ENCODE data around the gene KCNQ5.

KCNQ5 gene

DNA sequence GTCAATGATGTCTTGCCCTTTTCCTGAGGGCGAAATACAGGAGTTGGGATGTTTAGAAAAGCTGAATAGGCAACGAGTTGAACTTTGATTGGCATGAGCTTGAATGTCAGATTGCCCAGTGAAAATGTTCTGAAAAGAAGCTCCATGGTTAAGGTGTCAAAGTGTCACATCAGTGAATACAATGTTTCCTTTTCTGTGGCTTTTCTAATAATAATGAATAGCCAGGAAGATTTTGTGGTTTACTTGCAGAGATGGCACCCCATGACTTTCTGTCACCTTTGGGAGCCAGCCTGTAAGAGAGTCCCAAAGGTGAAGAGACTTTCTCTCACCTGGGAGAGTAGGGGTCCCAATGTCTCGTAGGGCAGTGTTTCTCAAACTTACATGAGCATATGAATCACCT lies 119.2 kb downstream of the KCNQ5 start:
- no peak for DNase-seq (ENCODE audit: low spot score)

- DNase-seq (ENCODE audit: low spot score), result no peak
Measured at GRCh38 chr6:72742001-72742673, 120.3 kb downstream of the KCNQ5 start.

GRCh38 chr6:72746276-72746675 lies 124.4 kb downstream of the KCNQ5 start:
- DNase-seq (ENCODE audit: low spot score), result no peak

- no peak for DNase-seq (ENCODE audit: low spot score)
Measured at GRCh38 chr6:72748759-72749158, 126.9 kb downstream of the KCNQ5 start.

- no peak for DNase-seq (ENCODE audit: low spot score)
Measured at GRCh38 chr6:72755752-72756151, 133.9 kb downstream of the KCNQ5 start.

DNA sequence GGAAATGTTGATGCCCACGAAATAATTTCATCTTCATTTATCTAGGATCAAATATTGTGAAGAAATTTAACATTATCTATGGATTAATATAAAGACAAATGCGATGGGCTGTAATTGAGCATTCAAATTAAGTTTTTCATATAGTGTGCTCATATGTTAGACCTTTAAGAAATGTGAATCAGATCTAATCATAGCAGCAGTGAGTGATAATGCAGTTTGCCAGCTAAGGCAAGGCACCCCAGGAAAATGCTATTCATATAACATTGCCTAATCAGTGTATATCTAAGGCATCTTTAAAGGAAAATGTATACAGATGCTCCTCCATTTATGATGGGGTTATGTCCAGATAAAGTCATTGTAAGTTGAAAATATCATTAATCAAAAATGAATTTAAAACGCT lies 135.2 kb downstream of the KCNQ5 start:
- DNase-seq (ENCODE audit: low spot score), result no peak

- no peak for DNase-seq (ENCODE audit: low spot score)
Measured at GRCh38 chr6:72757926-72758325, 136.1 kb downstream of the KCNQ5 start.

GRCh38 chr6:72758901-72759300 lies 137.0 kb downstream of the KCNQ5 start:
- DNase-seq (ENCODE audit: low spot score), result no peak

DNA sequence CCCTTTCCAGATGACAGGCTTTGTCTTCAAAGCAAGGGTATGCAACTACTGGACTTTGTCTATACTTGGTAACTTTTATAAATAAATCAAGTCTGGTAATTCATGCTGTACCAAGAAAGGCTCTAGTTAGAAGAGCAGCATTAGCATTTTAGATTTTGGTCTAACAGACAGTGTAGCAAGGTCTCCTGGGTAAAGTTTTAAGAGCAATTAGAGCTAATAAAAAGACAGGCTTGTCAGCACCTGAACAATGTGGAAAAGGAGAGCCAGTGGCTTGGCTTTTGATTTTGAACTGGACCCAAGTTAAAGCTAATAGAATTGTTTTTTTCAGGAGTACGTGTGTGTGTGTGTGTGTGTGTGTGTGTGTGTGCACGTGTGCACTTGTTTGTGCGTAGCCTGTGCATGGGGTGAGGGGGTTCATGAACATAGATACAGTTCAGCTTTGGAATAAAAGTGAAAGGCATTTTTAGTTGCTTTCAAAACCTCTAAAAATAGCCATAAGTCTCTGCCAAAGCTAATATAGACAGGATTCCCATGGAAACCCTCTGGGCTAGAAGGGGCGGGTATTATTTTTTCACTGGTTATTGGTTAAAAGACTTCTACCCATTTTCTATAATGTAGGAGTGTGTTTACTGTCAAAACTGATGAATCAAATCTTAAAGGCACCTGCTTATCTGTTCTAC lies 138.4 kb downstream of the KCNQ5 start:
- DNase-seq (ENCODE audit: low spot score), result peak; percentile 49

DNA sequence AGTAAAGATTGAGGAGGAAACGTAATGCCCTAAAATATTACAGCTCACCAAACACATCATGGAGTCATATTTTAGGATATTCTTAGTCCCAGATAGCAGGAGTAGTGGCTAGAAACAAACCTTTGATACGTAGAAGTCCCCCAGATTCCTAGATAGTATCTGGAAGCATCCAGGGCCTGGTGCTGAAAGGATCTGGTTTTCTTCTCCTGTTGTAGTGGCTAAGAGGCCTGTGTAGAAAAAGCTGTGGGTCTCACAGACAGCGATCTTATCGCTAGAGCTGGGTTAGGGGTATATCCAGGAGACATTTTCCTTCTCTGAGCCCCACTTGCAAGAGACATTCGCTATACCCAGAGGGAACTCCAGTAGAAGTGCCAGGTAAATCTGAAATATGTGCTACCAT lies 139.9 kb downstream of the KCNQ5 start:
- no peak for DNase-seq (ENCODE audit: low spot score)

DNA sequence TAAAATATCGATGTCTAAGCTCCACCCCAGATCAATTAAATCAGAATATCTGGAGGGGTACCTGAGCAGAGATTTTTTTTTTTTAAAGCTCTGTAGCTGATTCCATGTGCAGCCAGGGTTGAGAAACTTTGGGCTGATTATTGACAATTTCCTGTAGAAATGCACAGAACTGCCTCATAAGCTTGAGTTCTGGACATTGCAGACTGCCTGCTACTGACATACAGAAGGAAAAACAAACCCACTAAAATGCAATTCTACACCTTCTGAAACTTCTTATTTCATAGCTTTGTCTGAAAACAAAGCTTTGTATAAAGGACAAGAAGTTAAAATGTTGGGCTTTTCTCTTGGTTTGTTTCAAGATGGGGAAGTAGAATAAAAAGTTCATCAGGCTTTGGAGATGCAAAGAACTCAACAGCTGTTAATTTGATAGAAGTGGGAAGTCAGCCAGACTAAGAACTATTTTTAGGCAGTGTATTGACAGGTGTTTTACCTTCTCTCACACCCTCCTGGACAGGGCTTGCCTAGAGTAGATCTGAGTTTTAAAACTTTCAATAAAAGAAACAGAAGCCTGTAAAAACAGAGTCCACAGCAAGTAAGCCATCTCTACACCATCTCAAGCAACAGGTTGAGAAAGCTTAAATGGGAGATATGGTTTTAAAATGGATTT lies 147.7 kb downstream of the KCNQ5 start:
- no peak for DNase-seq (ENCODE audit: low spot score)

GRCh38 chr6:72770959-72771358 lies 149.1 kb downstream of the KCNQ5 start:
- DNase-seq (ENCODE audit: low spot score), result no peak

GRCh38 chr6:72776456-72776855 lies 154.6 kb downstream of the KCNQ5 start:
- no peak for DNase-seq (ENCODE audit: low spot score)

- no peak for DNase-seq (ENCODE audit: low spot score)
Measured at GRCh38 chr6:72781624-72782023, 159.8 kb downstream of the KCNQ5 start.

GRCh38 chr6:72783035-72783434 lies 161.2 kb downstream of the KCNQ5 start:
- DNase-seq (ENCODE audit: low spot score), result no peak

- no peak for DNase-seq (ENCODE audit: low spot score)
Measured at GRCh38 chr6:72783666-72784065, 161.8 kb downstream of the KCNQ5 start.

DNA sequence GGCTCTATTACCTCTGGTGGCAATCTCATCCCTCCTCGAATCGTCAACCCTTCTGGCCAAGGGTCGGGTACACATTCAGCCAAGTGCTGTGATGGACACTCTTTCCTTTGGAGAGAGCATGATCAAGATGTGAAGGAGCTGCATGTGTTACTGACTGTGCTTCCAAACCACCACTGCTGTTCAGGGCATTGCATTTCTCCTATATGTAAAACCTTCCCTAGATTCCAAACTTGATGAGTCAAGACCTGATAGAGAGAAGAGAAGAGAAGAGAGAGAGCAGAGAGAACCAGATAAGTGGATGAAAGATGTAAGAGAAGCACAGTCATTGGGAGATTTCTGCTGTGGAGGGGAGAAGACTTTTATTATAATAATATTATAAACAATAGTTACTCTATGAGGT lies 162.2 kb downstream of the KCNQ5 start:
- DNase-seq (ENCODE audit: low spot score), result no peak

DNA sequence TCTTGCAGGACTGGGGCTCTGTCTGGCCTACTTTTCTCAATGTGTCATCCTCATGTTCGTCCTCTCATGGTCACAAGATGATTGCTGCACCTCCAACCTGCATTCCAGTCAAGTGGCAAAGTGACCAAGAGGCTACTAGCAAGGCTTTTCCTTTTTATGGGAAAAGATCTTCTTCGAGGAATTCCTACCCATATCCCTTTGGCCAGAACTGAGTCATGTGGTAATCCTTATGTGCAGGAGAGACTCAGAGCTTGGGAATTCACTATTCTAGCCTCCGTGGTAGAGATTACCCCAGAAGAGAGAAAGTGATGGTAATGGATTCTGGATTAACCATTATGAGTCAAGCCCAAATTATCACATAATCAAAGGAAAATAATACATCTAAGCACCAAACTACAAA lies 162.7 kb downstream of the KCNQ5 start:
- DNase-seq (ENCODE audit: low spot score), result no peak

DNA sequence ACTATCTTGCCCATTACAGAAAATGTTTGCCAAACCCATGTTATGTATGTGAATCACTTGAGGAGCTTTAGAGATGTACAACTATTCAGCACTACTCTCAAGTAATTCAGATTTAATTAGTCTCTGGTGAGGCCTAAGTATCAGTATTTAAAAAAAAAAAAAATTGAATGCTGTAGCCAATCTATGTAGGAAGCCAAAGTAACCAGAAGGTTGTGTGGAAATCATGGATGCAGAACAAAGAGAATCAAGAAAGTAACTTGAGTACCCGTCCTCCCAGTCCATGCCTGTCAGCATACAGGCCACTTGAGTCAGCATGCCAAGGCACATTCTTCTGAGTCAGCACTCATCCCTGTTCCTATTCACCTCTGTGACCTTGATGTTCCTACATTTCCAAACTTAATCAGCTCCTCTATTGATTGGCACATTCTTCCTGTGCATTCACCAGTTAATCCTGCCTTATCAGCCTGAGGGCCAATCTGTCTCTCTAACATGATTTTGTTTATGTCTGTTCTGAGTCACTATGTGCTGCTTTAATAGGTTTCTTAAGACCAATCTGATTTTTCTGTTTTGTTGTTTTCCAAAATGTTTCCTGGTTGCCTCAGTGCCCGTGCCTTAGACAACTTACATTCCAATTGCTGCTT lies 165.6 kb downstream of the KCNQ5 start:
- no peak for DNase-seq (ENCODE audit: low spot score)

- DNase-seq (ENCODE audit: low spot score), result no peak
Measured at GRCh38 chr6:72788188-72788587, 166.3 kb downstream of the KCNQ5 start.

DNA sequence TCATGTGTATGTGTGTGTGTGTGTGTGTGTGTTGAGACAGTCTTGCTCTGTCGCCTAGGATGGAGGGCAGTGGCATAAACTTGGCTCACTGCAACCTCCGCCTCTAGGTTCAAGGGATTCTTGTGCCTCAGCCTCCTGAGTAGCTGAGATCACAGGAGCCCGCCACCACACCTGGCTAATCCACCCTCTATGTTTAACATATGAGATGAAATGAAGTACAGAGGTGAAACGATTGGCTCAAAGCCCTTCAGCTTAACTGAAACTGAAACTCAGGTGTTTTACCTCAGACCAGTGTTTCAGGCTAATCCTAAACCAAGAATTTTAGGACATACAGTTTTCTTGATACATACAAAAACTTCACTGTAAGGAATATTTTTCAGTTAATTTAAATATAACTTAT lies 167.3 kb downstream of the KCNQ5 start:
- DNase-seq (ENCODE audit: low spot score), result no peak

- no peak for DNase-seq (ENCODE audit: low spot score)
Measured at GRCh38 chr6:72792692-72793091, 170.8 kb downstream of the KCNQ5 start.
